Testis (tissue), 3 donors: ENCODE data around the gene SNAI3. TPM values are rescaled to one million over a fixed set of nuclear protein-coding genes. Genes with fewer than 3 reads are reported as not detected.

ENCODE experiments used
- DNase-seq: peaks from one replicate; pipeline ENCODE4 v3.0.0-alpha.2; 2019
- H3K27ac ChIP-seq, 2 donors: fragments of 200-600 bp; sonication (generic); one replicate each; pipeline ENCODE4 v1.5.1; 2019
- H3K27me3 ChIP-seq: fragments of 200-600 bp; sonication (generic); one replicate; pipeline ENCODE4 v1.5.1; 2019
- H3K36me3 ChIP-seq: fragments of 200-600 bp; sonication (generic); one replicate; pipeline ENCODE4 v1.5.1; 2017; ENCODE audit warnings: low read depth; ENCODE audit errors: missing control alignments
- H3K4me1 ChIP-seq: fragments of 200-600 bp; sonication (generic); one replicate; pipeline ENCODE4 v1.5.1; 2019
- H3K4me3 ChIP-seq, 2 donors: fragments of 200-600 bp; sonication (generic); one replicate each; pipeline ENCODE4 v1.5.1; 2017 to 2019
- H3K9me3 ChIP-seq: fragments of 200-600 bp; sonication (generic); one replicate; pipeline ENCODE4 v1.5.1; 2017
- POLR2A ChIP-seq: fragments of 450-650 bp; IDR thresholded peaks from one replicate; pipeline ENCODE4 v1.6.1; 2017; ENCODE audit warnings: antibody characterized with exemption, mild to moderate bottlenecking, moderate library complexity
- WGBS, 2 donors: methylation state at CpG; one replicate each; pipeline ENCODE4 v1.1.5; 2018; 5-methylcytosine and 5-hydroxymethylcytosine counted together
- intact Hi-C: fragments of 100-400 bp; cut with DNase I; formaldehyde crosslinking; loops from one replicate; pipeline ENCODE4 v1.15.1; 2023; ENCODE audit warnings: low total_unique reads
- polyA plus RNA-seq: library from polyadenylated mRNA; stranded (reverse); fragments of 350-450 nt; fragmentation: Illumina TruSeq; extraction: RNeasy Lipid Tissue Mini Kit (QIAGEN cat#74804); gene quantifications from one replicate; pipeline ENCODE4 v1.2.3, GENCODE V29; 2014; ENCODE audit warnings: low read depth, low replicate concordance; ENCODE audit not compliant: insufficient read depth
- total RNA-seq, 2 donors: library from RNA; depleted of rRNA; stranded (reverse); fragments of >200 nt; gene quantifications; one replicate each; pipeline ENCODE4 v1.2.3, GENCODE V29; 2016
- TF ChIP-seq, protein P1 (sequence below), 3 experiments: fragments of 450-650 bp in 2 of 3; fragments of 200-600 bp in 1 of 3; sonication (generic) in 1 of 3; IDR thresholded peaks; one replicate each; pipeline ENCODE4 v1.5.1; 2016 to 2019; ENCODE audit warnings: antibody characterized with exemption in 3 of 3, mild to moderate bottlenecking in 2 of 3, moderate library complexity in 1 of 3

Gene SNAI3
- total and polyA plus RNA-seq, 3 donors from 2014 or later = 1.3 to 3.0 (median 2.5) TPM

DNA sequence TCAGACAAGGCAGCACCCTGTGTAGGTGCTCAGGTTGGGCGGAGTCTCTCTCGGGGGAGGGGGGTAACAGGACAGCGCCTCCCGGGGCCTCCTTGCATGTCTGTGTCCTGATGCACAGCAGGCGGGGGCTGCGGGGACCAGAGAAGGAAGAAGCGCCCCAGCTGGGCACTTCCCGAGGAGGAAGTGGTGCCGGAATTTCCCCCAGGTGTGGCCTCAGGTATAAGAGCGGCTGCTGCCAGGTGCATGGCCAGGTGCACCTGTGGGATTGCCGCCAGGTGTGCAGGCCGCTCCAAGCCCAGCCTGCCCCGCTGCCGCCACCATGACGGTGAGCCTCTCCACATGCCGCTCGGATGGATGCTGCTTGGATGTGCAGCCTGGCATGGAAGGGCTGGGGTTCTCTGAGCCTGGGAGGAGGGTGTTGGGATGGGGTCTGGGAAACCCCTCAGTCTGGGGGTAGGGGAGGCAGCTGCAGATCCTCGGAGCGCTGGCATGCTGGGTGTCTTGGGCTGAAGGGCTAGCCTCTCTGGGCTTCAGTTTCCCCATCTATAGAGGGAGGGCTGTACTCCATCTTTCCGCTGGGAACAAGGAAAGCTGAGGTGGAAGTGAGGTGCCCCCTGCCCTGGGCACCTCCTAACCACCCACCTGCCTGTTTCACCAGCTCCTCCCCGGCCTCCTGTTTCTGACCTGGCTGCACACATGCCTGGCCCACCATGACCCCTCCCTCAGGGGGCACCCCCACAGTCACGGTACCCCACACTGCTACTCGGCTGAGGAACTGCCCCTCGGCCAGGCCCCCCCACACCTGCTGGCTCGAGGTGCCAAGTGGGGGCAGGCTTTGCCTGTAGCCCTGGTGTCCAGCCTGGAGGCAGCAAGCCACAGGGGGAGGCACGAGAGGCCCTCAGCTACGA, 47.7 kb downstream of the SNAI3 start, which contains the start of gene IL17C:
Gene IL17C, plus strand, starts transcription at position 250 of the 908 bp plus-strand sequence. Its CDS starts 70 bp downstream, at position 320.
- Histone ChIP-seq H3K27ac (no peak within 1 kb of the TSS), H3K9me3 (no peaks in the 10 kb centered on the region), H3K27me3 (no peaks in the 10 kb centered on the region), H3K4me3 (no peak within 1 kb of the TSS), H3K36me3 (no peaks in the 10 kb centered on the region), H3K4me1 (no peaks in the 10 kb centered on the region)
- WGBS, 2 donors = 58 to 68% methylated on average over 16 to 25 of the region's 27 CpGs
- DNase-seq = no peak
- no peak for TF ChIP-seq POLR2A
- TF ChIP-seq, protein P1, sequence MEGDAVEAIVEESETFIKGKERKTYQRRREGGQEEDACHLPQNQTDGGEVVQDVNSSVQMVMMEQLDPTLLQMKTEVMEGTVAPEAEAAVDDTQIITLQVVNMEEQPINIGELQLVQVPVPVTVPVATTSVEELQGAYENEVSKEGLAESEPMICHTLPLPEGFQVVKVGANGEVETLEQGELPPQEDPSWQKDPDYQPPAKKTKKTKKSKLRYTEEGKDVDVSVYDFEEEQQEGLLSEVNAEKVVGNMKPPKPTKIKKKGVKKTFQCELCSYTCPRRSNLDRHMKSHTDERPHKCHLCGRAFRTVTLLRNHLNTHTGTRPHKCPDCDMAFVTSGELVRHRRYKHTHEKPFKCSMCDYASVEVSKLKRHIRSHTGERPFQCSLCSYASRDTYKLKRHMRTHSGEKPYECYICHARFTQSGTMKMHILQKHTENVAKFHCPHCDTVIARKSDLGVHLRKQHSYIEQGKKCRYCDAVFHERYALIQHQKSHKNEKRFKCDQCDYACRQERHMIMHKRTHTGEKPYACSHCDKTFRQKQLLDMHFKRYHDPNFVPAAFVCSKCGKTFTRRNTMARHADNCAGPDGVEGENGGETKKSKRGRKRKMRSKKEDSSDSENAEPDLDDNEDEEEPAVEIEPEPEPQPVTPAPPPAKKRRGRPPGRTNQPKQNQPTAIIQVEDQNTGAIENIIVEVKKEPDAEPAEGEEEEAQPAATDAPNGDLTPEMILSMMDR (IDR thresholded peaks at IDR 0.05) = no peak
- intact Hi-C loops = no loop called here

DNA sequence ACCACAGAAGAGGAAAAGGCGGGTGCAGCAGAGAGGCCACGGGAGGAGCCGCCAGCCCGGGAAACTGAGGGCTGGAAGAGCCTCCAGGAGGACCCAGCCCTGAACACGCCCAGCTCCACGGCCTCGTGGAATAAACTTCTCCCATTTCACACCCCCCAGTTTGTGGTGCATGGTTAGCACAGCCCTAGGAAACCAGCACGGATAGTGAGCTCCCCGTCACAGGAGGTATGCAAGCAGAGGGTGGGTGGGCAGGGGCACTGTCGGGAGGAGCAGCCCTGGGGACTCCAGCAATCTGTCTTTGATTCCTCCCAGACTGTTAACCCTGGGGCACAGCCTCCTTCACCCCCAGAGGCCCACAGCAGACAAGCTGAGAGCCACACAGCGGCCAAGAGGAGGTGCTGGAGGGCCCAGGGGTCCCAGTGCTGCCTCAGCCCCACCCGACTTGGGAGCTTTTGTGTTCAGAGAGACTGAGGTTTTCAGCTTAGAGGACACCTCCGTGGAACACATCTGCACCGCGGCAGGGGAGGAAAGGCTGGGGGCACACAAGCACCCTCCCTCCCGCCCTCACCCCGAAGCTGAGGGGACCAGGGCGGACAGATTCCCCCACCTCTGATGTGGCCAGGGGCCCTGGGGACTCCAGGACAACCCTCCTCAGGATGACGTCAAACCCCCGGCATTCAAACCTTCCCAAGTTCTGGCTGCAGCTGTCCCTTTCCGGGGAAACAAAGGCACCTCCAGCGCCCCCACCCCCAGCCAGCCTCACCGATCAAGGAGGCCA, 49.6 kb downstream of the SNAI3 start:
- Histone ChIP-seq H3K4me3 (no peak overlapping the region), H3K4me1 (no peaks in the 10 kb centered on the region), H3K27me3 (no peaks in the 10 kb centered on the region), H3K36me3 (no peaks in the 10 kb centered on the region), H3K9me3 (no peaks in the 10 kb centered on the region), H3K27ac (no peak overlapping the region)
- intact Hi-C loops = no loop called here
- WGBS, 2 donors = 79 to 83% methylated on average over 15 to 22 of the region's 23 CpGs
- TF ChIP-seq POLR2A = no peak
- no peak for DNase-seq

DNA sequence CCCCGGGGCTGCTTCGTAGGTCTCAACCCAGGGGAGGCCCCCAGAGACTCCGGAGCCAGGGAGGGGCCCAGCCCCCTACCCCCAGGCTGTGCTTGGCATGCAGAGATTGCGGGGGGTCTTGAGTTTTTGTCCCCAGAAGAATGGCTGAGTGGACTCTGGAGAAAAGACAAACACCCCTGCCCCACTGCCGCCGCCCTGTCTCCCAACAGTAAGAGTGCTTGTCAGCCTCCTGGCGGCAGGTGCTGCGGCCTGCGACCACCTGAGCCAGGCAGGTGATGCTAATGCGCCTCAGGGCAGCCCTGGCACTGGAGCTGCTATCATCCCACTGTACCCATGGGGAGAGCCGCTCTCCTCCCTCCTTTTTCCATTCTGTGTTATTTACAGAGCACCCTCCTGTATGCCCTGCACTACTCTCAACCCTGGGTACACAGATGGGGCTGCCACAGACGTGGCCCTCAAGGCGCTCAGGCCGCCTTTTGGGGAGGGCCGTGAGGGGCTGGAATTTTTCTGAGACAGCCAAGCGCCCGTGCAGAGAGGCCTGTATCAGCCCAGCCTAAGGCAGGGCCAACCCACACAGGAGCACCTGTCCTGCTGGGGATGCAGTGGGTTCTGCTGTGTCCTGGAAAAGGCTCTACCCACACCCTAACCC, 50.5 kb downstream of the SNAI3 start:
- 80 to 93% methylated on average over 1 to 17 of the region's 17 CpGs for WGBS, 2 donors
- TF ChIP-seq, protein P1 (IDR thresholded peaks at IDR 0.05) = no peak
- no peak for TF ChIP-seq POLR2A
- intact Hi-C loops = no loop called here
- Histone ChIP-seq H3K27ac (no peak overlapping the region), H3K4me1 (no peaks in the 10 kb centered on the region), H3K27me3 (no peaks in the 10 kb centered on the region), H3K9me3 (no peaks in the 10 kb centered on the region), H3K4me3 (no peak overlapping the region), H3K36me3 (no peaks in the 10 kb centered on the region)
- DNase-seq = no peak

DNA sequence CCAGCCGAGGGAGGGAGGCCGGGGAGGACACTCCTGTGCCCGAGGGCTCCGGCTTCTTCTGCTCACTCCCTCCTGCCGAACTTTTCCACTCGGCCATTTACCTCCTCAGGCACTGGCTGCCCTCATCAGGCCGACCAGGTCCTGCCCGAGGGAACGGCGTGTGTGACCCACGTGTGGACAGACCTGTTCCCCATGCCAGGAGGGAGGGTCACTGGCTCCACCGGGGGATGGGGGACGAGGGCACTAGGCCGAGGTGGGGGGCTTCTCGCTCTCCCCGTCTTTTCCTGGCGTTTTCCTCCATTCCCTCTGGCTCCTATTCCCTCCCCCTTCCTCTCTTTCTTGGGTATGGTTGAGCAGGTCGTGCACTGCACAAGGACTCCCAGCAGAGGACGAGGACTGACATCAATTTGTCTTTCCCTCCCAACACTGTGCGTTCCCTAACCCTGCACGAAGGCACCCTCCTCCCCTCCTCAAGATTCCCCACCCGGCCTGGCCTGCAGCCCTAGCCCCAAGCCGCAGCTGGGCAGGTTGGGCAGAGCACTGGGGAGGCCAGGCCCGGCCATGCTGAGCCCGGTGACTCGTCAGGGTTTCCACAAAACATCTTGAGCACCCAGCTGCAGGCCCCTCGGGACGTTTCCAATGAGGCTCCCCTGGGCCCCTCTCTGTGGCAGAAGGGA, 51.2 kb downstream of the SNAI3 start:
- Histone ChIP-seq H3K4me3 (peak overlapping the region; percentile 24 to 59), H3K27me3 (no peaks in the 10 kb centered on the region), H3K9me3 (no peaks in the 10 kb centered on the region), H3K4me1 (no peaks in the 10 kb centered on the region), H3K36me3 (no peaks in the 10 kb centered on the region), H3K27ac (no peak overlapping the region)
- TF ChIP-seq, protein P1 (IDR thresholded peaks at IDR 0.05) = no peak
- TF ChIP-seq POLR2A = no peak
- DNase-seq = no peak
- 50 to 65% methylated on average over 17 to 27 of the region's 28 CpGs for WGBS, 2 donors
- intact Hi-C loops = no loop called here
